MM.1S (cell line): ENCODE measurements around the gene COL4A3.

ENCODE experiments used
- DNase-seq: peaks from one replicate; pipeline ENCODE4 v3.0.0-alpha.2; 2015
- H2AFZ ChIP-seq: fragments of 300-600 bp; sonication (generic); 2 replicates; pipeline ENCODE4 v1.6.0; 2016; ENCODE audit warnings: antibody characterized with exemption, low read length
- H3F3A ChIP-seq: fragments of 300-600 bp; sonication (generic); 2 replicates; pipeline ENCODE4 v1.6.1; 2016; ENCODE audit warnings: mild to moderate bottlenecking, antibody characterized with exemption, low read length, moderate library complexity, mixed read lengths; ENCODE audit not compliant: insufficient read depth
- H3K27ac ChIP-seq: fragments of 300-600 bp; sonication (generic); 2 replicates; pipeline ENCODE4 v1.5.1; 2016; ENCODE audit warnings: mild to moderate bottlenecking, low read length
- H3K27me3 ChIP-seq: fragments of 300-600 bp; sonication (generic); replicated peaks from 2 replicates; pipeline ENCODE4 v1.6.0; 2016; ENCODE audit warnings: low read length; ENCODE audit not compliant: insufficient read depth
- H3K36me3 ChIP-seq: fragments of 300-600 bp; sonication (generic); replicated peaks from 2 replicates; pipeline ENCODE4 v1.6.1; 2016; ENCODE audit warnings: mild to moderate bottlenecking, low read length, mixed read lengths; ENCODE audit not compliant: insufficient read depth
- H3K4me1 ChIP-seq: fragments of 300-600 bp; sonication (generic); 2 replicates; pipeline ENCODE4 v1.6.1; 2016; ENCODE audit warnings: low read length, mixed read lengths
- H3K4me2 ChIP-seq: fragments of 300-600 bp; sonication (generic); 2 replicates; pipeline ENCODE4 v1.6.0; 2016; ENCODE audit warnings: low read depth, low read length
- H3K4me3 ChIP-seq: fragments of 300-600 bp; sonication (generic); 2 replicates; pipeline ENCODE4 v1.5.1; 2016; ENCODE audit warnings: low read length, mixed read lengths
- H3K79me2 ChIP-seq: fragments of 300-600 bp; sonication (generic); 2 replicates; pipeline ENCODE4 v1.6.1; 2016; ENCODE audit warnings: mixed run types, low read length, mixed read lengths
- H3K9ac ChIP-seq: fragments of 300-600 bp; sonication (generic); 2 replicates; pipeline ENCODE4 v1.6.1; 2016; ENCODE audit warnings: low read length, mixed read lengths
- H3K9me2 ChIP-seq: fragments of 300-600 bp; sonication (generic); replicated peaks from 2 replicates; pipeline ENCODE4 v1.6.1; 2016; ENCODE audit warnings: mild to moderate bottlenecking, low read length, mixed read lengths; ENCODE audit not compliant: insufficient read depth
- H3K9me3 ChIP-seq: fragments of 300-600 bp; sonication (generic); replicated peaks from 2 replicates; pipeline ENCODE4 v1.6.1; 2016; ENCODE audit warnings: mild to moderate bottlenecking, low read length, mixed read lengths; ENCODE audit not compliant: insufficient read depth
- H4K20me1 ChIP-seq: fragments of 300-600 bp; sonication (generic); 2 replicates; pipeline ENCODE4 v1.6.1; 2016; ENCODE audit warnings: mild to moderate bottlenecking, low read length, moderate library complexity, mixed read lengths; ENCODE audit not compliant: insufficient read depth
- EZH2 ChIP-seq: fragments of 300-600 bp; sonication (generic); optimal IDR thresholded peaks from 2 replicates; pipeline ENCODE3; 2017; ENCODE audit warnings: low read depth, mild to moderate bottlenecking, antibody characterized with exemption, low read length, mixed read lengths
- EZH2phosphoT487 ChIP-seq: fragments of 300-600 bp; sonication (generic); IDR thresholded peaks from 2 replicates; pipeline ENCODE4 v1.6.1; 2018; ENCODE audit warnings: antibody characterized with exemption, low read length
- TF ChIP-seq, protein P1 (sequence below): fragments of 300-600 bp; sonication (generic); IDR thresholded peaks from 2 replicates; pipeline ENCODE4 v1.5.1; 2016; ENCODE audit warnings: antibody characterized with exemption, low read length, mixed read lengths

The COL4A3 gene

DNA sequence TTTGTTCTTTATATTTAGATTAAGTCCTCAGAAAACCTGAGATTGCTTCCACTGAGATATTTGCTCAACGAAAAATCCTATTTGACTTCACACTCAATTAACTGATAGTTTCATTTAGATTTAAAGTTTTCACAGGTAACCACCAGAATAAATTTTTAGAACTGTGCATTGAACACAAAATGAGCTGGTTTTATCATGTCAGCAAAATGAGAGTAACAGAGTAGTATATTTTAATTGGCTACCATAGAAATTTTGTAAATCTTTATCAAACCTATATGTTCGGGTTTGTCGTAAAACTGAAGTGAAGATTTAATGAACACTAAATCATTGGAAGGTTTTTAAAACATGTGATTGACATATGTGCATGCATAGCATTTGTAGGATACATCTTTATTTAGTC, 127.9 kb downstream of the COL4A3 start:
- no peak overlapping the region for H3K9ac ChIP-seq
- no peak overlapping the region for H3K27ac ChIP-seq
- no peaks in the 10 kb centered on the region for H3K36me3 ChIP-seq
- H3K9me2 ChIP-seq: no peaks in the 10 kb centered on the region
- no peaks in the 10 kb centered on the region for H3K27me3 ChIP-seq
- H3K9me3 ChIP-seq: no peaks in the 10 kb centered on the region; the same call in 1 of the 2 replicates
- no peaks in the 10 kb centered on the region for H3F3A ChIP-seq
- no peaks in the 10 kb centered on the region for H3K4me1 ChIP-seq
- H3K4me3 ChIP-seq: no peak overlapping the region
- no peak for DNase-seq
- H3K79me2 ChIP-seq: no peaks in the 10 kb centered on the region
- no peak for TF ChIP-seq EZH2
- no peak for TF ChIP-seq EZH2phosphoT487
- H4K20me1 ChIP-seq: no peaks in the 10 kb centered on the region
- no peak overlapping the region for H2AFZ ChIP-seq
- H3K4me2 ChIP-seq: no peak overlapping the region

DNA sequence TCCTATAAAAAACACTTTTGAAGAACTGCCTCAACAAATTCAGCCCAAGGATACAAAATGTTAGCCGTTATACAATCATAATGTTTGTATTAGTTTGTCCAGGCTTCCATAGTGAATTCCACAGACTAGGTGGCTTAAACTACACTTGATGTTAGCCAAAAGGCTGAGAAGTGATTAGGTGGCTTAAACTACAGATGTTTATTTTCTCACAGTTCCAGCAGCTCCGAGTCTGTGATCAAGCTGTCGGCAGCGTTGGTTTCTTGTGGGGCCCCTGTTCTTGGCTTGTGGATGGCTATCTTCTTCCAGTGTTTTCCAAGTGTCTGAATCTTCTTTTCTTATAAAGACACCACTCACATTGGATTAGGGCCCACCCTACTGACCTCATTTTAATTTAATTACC, 129.1 kb downstream of the COL4A3 start:
- H3K36me3 ChIP-seq: no peaks in the 10 kb centered on the region
- DNase-seq: no peak
- H4K20me1 ChIP-seq: no peaks in the 10 kb centered on the region
- no peaks in the 10 kb centered on the region for H3K4me1 ChIP-seq
- H3K9me2 ChIP-seq: no peaks in the 10 kb centered on the region
- H3K27ac ChIP-seq: no peak overlapping the region
- H3K9me3 ChIP-seq: no peaks in the 10 kb centered on the region
- H3K79me2 ChIP-seq: no peaks in the 10 kb centered on the region
- no peak overlapping the region for H3K9ac ChIP-seq
- no peaks in the 10 kb centered on the region for H3K27me3 ChIP-seq
- no peak overlapping the region for H3K4me3 ChIP-seq
- no peak overlapping the region for H2AFZ ChIP-seq
- no peak overlapping the region for H3K4me2 ChIP-seq
- no peaks in the 10 kb centered on the region for H3F3A ChIP-seq
- TF ChIP-seq EZH2phosphoT487: no peak
- TF ChIP-seq, protein P1, sequence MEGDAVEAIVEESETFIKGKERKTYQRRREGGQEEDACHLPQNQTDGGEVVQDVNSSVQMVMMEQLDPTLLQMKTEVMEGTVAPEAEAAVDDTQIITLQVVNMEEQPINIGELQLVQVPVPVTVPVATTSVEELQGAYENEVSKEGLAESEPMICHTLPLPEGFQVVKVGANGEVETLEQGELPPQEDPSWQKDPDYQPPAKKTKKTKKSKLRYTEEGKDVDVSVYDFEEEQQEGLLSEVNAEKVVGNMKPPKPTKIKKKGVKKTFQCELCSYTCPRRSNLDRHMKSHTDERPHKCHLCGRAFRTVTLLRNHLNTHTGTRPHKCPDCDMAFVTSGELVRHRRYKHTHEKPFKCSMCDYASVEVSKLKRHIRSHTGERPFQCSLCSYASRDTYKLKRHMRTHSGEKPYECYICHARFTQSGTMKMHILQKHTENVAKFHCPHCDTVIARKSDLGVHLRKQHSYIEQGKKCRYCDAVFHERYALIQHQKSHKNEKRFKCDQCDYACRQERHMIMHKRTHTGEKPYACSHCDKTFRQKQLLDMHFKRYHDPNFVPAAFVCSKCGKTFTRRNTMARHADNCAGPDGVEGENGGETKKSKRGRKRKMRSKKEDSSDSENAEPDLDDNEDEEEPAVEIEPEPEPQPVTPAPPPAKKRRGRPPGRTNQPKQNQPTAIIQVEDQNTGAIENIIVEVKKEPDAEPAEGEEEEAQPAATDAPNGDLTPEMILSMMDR: no peak
- TF ChIP-seq EZH2: no peak

DNA sequence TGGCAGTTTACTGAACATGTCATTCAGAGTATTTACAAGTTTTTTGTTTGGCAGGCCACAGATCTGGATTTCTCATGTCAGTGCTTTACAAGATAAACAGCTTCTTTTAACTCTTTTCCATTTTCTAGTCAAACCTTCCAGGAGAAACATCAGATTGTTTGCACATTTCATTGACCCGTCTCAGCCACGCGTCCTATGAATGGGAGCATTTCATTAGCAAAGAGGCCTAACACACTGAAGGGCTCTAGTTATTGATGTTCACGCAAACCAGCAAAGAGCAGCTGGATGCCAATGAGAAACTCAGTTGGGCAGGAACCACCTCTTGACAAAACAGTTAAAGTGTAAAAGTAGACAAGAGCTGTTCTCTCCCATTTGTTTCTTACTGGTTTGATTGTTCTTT, 131.4 kb downstream of the COL4A3 start:
- Histone ChIP-seq H3K27ac (no peak overlapping the region), H3K4me1 (no peaks in the 10 kb centered on the region), H4K20me1 (no peaks in the 10 kb centered on the region), H3F3A (no peaks in the 10 kb centered on the region), H3K4me2 (no peak overlapping the region), H2AFZ (no peak overlapping the region), H3K27me3 (no peaks in the 10 kb centered on the region), H3K9ac (no peak overlapping the region), H3K36me3 (no peaks in the 10 kb centered on the region), H3K9me2 (no peaks in the 10 kb centered on the region), H3K79me2 (no peaks in the 10 kb centered on the region), H3K4me3 (no peak overlapping the region), H3K9me3 (no peaks in the 10 kb centered on the region)
- no peak for DNase-seq
- TF ChIP-seq, protein P1: no peak
- TF ChIP-seq EZH2phosphoT487: no peak

DNA sequence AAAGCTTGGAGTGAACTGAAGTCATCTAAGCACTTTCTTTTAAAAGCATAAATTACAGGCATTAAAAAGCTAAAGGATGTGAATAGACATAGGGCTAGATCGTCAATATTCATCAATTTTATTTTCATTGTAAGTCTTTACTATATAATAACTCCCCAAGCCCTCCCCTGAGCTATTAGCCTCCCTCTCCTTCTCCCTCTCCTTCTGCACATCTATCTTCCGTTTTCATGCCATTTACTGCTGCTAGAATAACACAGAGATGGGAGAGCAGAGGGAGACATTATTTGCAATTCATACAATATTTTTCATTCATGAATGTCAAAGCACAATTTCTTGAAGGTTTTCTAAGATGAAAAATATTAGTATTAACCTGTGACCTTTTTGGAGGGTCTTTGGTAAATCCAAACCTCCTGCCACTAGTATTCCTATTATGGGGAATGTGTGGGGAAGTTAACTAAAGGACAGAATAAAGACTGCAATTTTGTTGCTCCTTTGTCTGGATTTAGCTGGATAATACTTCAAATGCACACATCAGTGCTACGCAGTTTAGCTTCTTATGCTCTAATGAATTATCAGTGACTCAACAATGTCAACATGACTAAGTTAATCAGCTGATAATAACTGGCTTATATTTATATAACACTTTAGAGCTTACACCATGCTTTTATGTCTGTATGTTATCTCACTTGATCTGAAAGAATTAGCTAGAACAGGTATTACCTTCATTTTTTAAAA, 132.4 kb downstream of the COL4A3 start:
- DNase-seq: no peak
- Histone ChIP-seq H3K9ac (no peak overlapping the region), H2AFZ (no peak overlapping the region), H3K4me3 (no peak overlapping the region), H3K79me2 (no peaks in the 10 kb centered on the region), H3K27me3 (no peaks in the 10 kb centered on the region), H4K20me1 (no peaks in the 10 kb centered on the region), H3K9me2 (no peaks in the 10 kb centered on the region), H3K9me3 (no peaks in the 10 kb centered on the region), H3F3A (no peaks in the 10 kb centered on the region), H3K4me1 (no peaks in the 10 kb centered on the region), H3K27ac (no peak overlapping the region), H3K4me2 (no peak overlapping the region), H3K36me3 (no peaks in the 10 kb centered on the region)
- TF ChIP-seq EZH2phosphoT487 (no peak), EZH2 (no peak)
- TF ChIP-seq, protein P1: no peak
